ENCODE measurements around the gene NT5C2.
"Not testable (repeated sequence)": the region's sequence is repeated elsewhere in the genome, so short reads cannot be mapped to it uniquely, and the experiment has no call there.

The NT5C2 gene

GRCh38 chr10:103231047-103231551, 38.0 kb upstream of the NT5C2 start:
- TF ChIP-seq, protein P1, sequence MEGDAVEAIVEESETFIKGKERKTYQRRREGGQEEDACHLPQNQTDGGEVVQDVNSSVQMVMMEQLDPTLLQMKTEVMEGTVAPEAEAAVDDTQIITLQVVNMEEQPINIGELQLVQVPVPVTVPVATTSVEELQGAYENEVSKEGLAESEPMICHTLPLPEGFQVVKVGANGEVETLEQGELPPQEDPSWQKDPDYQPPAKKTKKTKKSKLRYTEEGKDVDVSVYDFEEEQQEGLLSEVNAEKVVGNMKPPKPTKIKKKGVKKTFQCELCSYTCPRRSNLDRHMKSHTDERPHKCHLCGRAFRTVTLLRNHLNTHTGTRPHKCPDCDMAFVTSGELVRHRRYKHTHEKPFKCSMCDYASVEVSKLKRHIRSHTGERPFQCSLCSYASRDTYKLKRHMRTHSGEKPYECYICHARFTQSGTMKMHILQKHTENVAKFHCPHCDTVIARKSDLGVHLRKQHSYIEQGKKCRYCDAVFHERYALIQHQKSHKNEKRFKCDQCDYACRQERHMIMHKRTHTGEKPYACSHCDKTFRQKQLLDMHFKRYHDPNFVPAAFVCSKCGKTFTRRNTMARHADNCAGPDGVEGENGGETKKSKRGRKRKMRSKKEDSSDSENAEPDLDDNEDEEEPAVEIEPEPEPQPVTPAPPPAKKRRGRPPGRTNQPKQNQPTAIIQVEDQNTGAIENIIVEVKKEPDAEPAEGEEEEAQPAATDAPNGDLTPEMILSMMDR (IDR thresholded peaks at IDR 0.05; ENCODE audit: borderline replicate concordance, insufficient read depth, low read depth, low read length) = no peak
- no peak overlapping the region for H3K4me3 ChIP-seq (ENCODE audit: low read depth, low read length)

DNA sequence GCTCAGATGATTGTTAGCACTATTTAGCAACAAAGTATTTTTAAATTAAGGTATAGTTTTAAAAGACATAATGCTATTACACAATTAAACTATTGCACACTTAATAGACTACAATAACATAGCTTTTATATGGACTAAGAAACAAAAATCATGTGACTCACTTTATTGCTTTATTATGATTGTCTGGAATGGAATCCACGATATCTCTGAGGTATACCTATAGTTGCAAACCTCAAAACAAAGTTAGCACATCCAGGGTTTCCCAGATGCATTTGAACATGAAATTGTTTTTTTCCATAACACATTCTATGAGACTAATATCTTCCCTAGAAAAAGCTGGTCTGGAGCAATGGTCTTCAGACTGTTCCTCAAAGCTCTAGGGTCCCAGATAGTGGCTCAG, 34.3 kb upstream of the NT5C2 start:
- no peak overlapping the region for H3K4me3 ChIP-seq (ENCODE audit: low read depth, low read length)
- TF ChIP-seq, protein P1 (IDR thresholded peaks at IDR 0.05; ENCODE audit: borderline replicate concordance, insufficient read depth, low read depth, low read length) = no peak

DNA sequence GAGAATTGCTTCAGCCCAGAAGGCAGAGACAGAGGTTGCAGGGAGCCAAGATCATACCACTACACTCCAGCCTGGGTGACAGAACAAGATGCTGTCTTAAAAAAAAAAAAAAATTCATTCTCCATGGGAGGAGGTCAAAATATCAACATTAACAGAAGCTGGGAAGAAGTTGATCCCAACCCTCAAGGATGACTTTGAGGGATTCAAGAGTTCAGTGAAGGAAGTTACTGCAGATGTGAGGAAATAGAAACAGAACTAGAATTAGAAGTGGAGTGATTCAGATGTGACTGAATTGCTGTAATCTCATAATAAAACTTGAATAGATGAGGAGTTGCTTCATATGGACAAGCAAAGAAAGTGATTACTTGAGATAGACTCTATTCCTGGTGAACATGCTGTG, 32.9 kb upstream of the NT5C2 start:
- TF ChIP-seq, protein P1 (IDR thresholded peaks at IDR 0.05; ENCODE audit: borderline replicate concordance, insufficient read depth, low read depth, low read length) = no peak
- no peak overlapping the region for H3K4me3 ChIP-seq (ENCODE audit: low read depth, low read length)

DNA sequence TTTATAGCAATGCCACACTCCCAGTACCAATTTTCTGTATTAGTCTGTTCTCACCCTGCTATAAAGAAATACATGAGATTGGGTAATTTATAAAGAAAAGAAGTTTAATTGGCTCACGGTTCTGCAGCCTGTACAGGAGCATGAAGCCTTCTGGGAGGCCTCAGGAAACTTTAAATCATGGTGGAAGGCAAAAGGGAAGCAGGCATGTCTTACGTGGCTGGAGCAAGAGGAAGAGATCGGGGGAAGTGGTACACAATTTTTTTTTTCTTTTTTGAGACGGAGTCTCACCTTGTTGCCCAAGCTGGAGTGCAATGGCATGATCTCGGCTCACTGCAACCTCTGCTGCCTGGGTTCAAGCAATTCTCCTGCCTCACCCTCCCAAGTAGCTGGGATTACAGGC, 31.6 kb upstream of the NT5C2 start:
- not testable (repeated sequence) for H3K4me3 ChIP-seq (ENCODE audit: low read depth, low read length)

DNA sequence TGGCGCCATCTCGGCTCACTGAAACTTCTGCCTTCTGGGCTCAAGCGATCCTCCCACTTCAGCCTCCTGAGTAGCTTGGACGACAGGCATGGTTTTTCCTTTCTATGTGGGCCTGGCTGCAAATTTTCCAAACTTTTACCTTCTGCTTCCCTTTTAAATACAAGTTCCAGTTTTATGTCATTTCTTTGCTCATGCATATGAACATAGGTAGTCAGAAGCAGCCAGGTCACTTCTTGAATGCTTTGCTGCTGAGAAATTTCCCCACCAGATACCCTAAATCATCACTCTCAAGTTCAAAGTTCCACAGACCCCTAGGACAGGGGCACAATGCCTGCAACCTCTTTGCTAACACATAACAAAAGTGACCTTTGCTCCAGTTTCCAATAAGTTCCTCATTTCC, 31.1 kb upstream of the NT5C2 start:
- TF ChIP-seq, protein P1 (IDR thresholded peaks at IDR 0.05; ENCODE audit: borderline replicate concordance, insufficient read depth, low read depth, low read length) = no peak
- no peak overlapping the region for H3K4me3 ChIP-seq (ENCODE audit: low read depth, low read length)

DNA sequence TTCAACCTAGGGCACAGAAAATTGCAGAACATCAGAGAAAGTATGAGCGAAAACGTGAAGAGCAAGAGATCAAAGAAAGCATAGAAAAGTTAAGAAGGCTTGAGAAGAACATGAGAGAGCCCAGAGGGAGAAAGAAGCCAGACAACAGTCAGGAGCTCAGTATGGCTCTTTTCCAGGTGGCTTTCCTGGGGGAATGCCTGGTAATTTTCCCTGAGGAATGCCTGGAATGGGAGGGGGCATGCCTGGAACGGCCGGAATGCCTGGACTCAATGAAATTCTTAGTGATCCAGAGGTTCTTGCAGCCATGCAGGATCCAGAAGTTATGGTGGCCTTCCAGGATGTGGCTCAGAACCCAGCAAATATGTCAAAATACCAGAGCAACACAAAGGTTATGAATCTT, 23.3 kb upstream of the NT5C2 start:
- not testable (repeated sequence) for H3K4me3 ChIP-seq (ENCODE audit: low read depth, low read length)

DNA sequence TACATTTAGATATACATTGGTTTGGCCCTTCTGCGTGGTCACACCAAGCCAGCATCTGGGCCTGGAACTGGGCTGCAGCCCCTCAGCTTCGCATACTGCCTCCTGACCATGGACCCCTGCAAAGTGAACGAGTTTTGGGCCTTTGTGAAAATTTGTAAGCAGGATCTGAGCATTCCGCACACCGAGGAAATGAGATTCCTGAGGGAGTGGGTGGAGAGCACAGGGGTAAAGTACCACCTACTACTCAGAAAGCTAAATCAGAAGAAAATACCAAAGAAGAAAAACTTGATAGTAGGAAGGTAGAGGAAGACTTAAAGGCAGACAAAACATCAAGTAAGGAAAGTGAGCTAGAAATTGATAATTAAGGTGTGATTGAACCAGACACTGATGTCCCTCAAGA, 22.5 kb upstream of the NT5C2 start:
- TF ChIP-seq, protein P1 (IDR thresholded peaks at IDR 0.05; ENCODE audit: borderline replicate concordance, insufficient read depth, low read depth, low read length) = no peak
- no peak overlapping the region for H3K4me3 ChIP-seq (ENCODE audit: low read depth, low read length)

DNA sequence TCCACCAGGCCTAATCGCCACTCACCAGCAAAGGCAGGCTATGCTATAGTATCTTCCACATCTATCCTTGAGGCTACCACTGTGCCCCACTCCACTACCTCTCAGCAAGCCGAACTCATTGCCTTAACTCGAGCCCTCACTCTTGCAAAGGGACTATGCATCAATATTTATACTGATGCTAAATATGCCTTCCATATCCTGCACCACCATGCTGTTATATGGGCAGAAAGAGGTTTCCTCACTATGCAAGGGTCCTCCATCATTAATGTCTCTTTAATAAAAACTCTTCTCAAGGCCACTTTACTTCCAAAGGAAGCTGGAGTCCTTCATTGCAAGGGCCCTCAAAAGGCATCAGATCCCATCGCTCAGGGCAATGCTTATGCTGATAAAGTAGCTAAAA, 17.2 kb upstream of the NT5C2 start:
- not testable (repeated sequence) for H3K4me3 ChIP-seq (ENCODE audit: low read depth, low read length)

GRCh38 chr10:103207643-103208042, 14.6 kb upstream of the NT5C2 start:
- not testable (repeated sequence) for H3K4me3 ChIP-seq (ENCODE audit: low read depth, low read length)

- TF ChIP-seq, protein P1 (IDR thresholded peaks at IDR 0.05; ENCODE audit: borderline replicate concordance, insufficient read depth, low read depth, low read length) = no peak
- no peak overlapping the region for H3K4me3 ChIP-seq (ENCODE audit: low read depth, low read length)
Observed at GRCh38 chr10:103207141-103207540, 14.1 kb upstream of the NT5C2 start.

DNA sequence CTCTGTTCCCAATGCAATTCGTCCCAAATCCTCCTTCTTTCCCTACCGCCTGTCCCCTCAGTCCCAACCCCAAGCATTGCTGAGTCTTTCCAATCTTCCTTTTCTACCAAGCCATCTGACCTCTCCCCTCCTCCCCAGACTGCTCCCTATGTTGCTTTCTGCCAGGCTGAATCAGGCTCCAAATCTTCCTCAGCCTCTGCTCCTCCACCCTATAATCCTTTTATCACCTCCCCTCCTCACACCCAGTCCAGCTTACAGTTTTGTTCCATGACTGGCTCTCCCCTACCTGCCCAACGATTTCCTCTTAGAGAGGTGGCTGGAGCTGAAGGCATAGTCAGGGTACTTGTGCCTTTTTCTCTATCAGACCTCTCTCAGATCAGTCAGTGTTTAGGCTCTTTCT, 13.6 kb upstream of the NT5C2 start:
- H3K4me3 ChIP-seq (ENCODE audit: low read depth, low read length) = not testable (repeated sequence)

- H3K4me3 ChIP-seq (ENCODE audit: low read depth, low read length) = not testable (repeated sequence)
Observed at GRCh38 chr10:103205401-103205800, 12.3 kb upstream of the NT5C2 start.
